HUES64 (cell line): ENCODE measurements around the gene TMEFF1. TPM values are rescaled to one million over a fixed set of nuclear protein-coding genes. Genes with fewer than 3 reads are reported as not detected.

ENCODE experiments used
- H3K27ac ChIP-seq: 2 replicates; pipeline ENCODE4 v1.7.0; 2013; ENCODE audit warnings: low read depth, low read length, inconsistent platforms
- H3K27me3 ChIP-seq: 2 replicates; pipeline ENCODE4 v1.6.1; 2013; ENCODE audit warnings: mild to moderate bottlenecking, low read length; ENCODE audit not compliant: insufficient read depth
- H3K36me3 ChIP-seq: 2 replicates; pipeline ENCODE4 v1.6.1; 2013; ENCODE audit warnings: mild to moderate bottlenecking, low read length; ENCODE audit not compliant: insufficient read depth
- H3K4me1 ChIP-seq: 2 replicates; pipeline ENCODE4 v1.6.1; 2013; ENCODE audit warnings: mild to moderate bottlenecking, low read length, moderate library complexity; ENCODE audit not compliant: insufficient read depth
- H3K4me3 ChIP-seq: 2 replicates; pipeline ENCODE4 v1.5.1; 2013; ENCODE audit warnings: mild to moderate bottlenecking, low read length, moderate library complexity
- H3K9ac ChIP-seq: 2 replicates; pipeline ENCODE4 v1.6.1; 2013; ENCODE audit warnings: mild to moderate bottlenecking, low read depth, low read length
- H3K9me3 ChIP-seq: 2 replicates; pipeline ENCODE4 v1.6.1; 2013; ENCODE audit warnings: low read depth, low read length; ENCODE audit not compliant: insufficient read depth
- WGBS: fragments of 150-250, 120-280 bp; methylation state at CpG from one replicate; pipeline ENCODE4 v1.1.7; 2013; ENCODE audit warnings: missing lambda C conversion rate; 5-methylcytosine and 5-hydroxymethylcytosine counted together
- polyA plus RNA-seq, 2 experiments: library from polyadenylated mRNA; stranded (reverse); fragments of 50-300 nt; gene quantifications; one replicate each; pipeline ENCODE4 v1.2.3, GENCODE V29; 2013

Gene TMEFF1
- 34.6 TPM for polyA plus RNA-seq (2013, experiment 1 of 2)
- polyA plus RNA-seq (2013, experiment 2 of 2), result 39.4 TPM

DNA sequence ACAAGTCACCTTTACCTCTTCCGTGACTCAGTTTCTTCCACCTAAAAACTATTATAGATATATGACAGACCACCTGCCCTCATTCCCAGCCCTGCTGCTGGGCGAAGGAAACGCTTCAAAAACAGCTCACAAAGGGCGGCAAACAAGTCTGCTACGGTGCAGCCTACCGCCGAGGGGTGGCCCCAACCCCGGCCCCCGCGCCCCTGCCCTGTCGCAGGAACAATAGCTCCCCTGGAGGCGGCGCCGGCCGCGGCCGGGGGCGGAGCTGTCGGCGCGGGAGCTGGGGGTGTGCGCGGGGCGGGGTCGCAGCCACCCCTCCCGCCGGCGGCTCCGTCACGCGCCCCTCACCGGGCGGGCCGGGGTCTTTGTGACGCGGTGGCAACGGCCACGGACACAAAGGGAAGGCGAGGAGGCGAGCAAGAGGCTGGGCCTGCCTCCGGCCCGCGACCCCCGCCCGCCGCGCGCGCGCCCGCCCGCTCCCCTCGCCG is at the start of gene TMEFF1:
Gene TMEFF1, plus strand, starts transcription at position 362 of the 488 bp plus-strand sequence. CDS start 396 bp downstream, outside the sequence.
- Histone ChIP-seq H3K27me3 (no peaks in the 10 kb centered on the region), H3K4me1 (peaks cover 23% of the 10 kb centered on the region), H3K9me3 (no peaks in the 10 kb centered on the region), H3K4me3 (peak within 1 kb of the TSS; percentile 67), H3K27ac (peak within 1 kb of the TSS; percentile 71), H3K9ac (peak within 1 kb of the TSS; percentile 93), H3K36me3 (no peaks in the 10 kb centered on the region)
- WGBS, result under 1% methylated on average over 54 of the region's 54 CpGs

DNA sequence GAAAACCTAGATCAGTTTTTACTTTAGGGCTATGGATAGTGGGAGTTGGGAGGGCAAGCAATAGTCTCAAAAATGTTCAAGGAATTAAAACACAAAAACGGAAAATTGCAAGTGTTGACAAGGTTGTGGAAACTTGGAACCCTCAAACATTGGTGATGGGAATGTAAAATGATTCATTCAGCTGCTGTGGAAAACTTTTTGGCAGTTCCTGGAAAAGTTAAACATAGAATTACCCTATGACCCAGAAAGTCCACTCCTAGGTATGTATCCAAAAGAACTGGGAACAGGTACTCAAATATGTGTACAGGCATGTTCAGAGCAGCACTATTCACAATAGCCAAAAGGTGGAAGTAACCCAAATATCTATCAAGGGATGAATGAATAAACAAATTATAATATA is 47.2 kb upstream of the TMEFF1 start:
- Histone ChIP-seq H3K4me1 (peaks cover 24% of the 10 kb centered on the region), H3K9ac (no peak overlapping the region; the same call in 1 of the 2 replicates), H3K4me3 (no peak overlapping the region), H3K27me3 (no peaks in the 10 kb centered on the region), H3K27ac (no peak overlapping the region), H3K9me3 (no peaks in the 10 kb centered on the region), H3K36me3 (peaks cover 3% of the 10 kb centered on the region; the same call in 1 of the 2 replicates)
- WGBS, result 95% methylated on average over 1 of the region's 1 CpG

GRCh38 chr9:100426189-100426529 is 46.8 kb upstream of the TMEFF1 start:
- no peaks in the 10 kb centered on the region for H3K9me3 ChIP-seq
- WGBS, result 60% methylated on average over 7 of the region's 7 CpGs
- H3K36me3 ChIP-seq, result peaks cover 3% of the 10 kb centered on the region; the same call in 1 of the 2 replicates
- H3K27ac ChIP-seq, result peak overlapping the region; percentile 82; the same call in 1 of the 2 replicates
- H3K9ac ChIP-seq, result peak overlapping the region; percentile 85
- H3K27me3 ChIP-seq, result no peaks in the 10 kb centered on the region
- peak overlapping the region; percentile 79 for H3K4me3 ChIP-seq
- peaks cover 24% of the 10 kb centered on the region for H3K4me1 ChIP-seq

GRCh38 chr9:100426530-100427365 is 46.2 kb upstream of the TMEFF1 start, which contains the start of gene MSANTD3:
MSANTD3 (plus strand) TSS chr9:100427143; CDS start chr9:100441939, 14,796 bp downstream.
- Histone ChIP-seq H3K4me3 (peak within 1 kb of the TSS; percentile 91), H3K9ac (peak within 1 kb of the TSS; percentile 93), H3K36me3 (peaks cover 3% of the 10 kb centered on the region; the same call in 1 of the 2 replicates), H3K9me3 (no peaks in the 10 kb centered on the region), H3K4me1 (peaks cover 24% of the 10 kb centered on the region), H3K27ac (peak within 1 kb of the TSS; percentile 83), H3K27me3 (no peaks in the 10 kb centered on the region)
- WGBS, result 1% methylated on average over 80 of the region's 80 CpGs

- Histone ChIP-seq H3K9ac (peak overlapping the region; percentile 93), H3K36me3 (peaks cover 3% of the 10 kb centered on the region; the same call in 1 of the 2 replicates), H3K27me3 (no peaks in the 10 kb centered on the region), H3K4me3 (peak overlapping the region; percentile 91), H3K4me1 (peaks cover 24% of the 10 kb centered on the region), H3K27ac (peak overlapping the region; percentile 83), H3K9me3 (no peaks in the 10 kb centered on the region)
- 6% methylated on average over 65 of the region's 65 CpGs for WGBS
Observed at GRCh38 chr9:100427366-100428263, 45.3 kb upstream of the TMEFF1 start.

- Histone ChIP-seq H3K4me3 (peak overlapping the region; percentile 91; the same call in 1 of the 2 replicates), H3K9me3 (no peaks in the 10 kb centered on the region), H3K27me3 (no peaks in the 10 kb centered on the region), H3K36me3 (peaks cover 3% of the 10 kb centered on the region; the same call in 1 of the 2 replicates), H3K9ac (no peak overlapping the region), H3K27ac (no peak overlapping the region), H3K4me1 (peaks cover 24% of the 10 kb centered on the region)
- WGBS, result 92% methylated on average over 9 of the region's 9 CpGs
Observed at GRCh38 chr9:100428871-100429654, 43.9 kb upstream of the TMEFF1 start.

DNA sequence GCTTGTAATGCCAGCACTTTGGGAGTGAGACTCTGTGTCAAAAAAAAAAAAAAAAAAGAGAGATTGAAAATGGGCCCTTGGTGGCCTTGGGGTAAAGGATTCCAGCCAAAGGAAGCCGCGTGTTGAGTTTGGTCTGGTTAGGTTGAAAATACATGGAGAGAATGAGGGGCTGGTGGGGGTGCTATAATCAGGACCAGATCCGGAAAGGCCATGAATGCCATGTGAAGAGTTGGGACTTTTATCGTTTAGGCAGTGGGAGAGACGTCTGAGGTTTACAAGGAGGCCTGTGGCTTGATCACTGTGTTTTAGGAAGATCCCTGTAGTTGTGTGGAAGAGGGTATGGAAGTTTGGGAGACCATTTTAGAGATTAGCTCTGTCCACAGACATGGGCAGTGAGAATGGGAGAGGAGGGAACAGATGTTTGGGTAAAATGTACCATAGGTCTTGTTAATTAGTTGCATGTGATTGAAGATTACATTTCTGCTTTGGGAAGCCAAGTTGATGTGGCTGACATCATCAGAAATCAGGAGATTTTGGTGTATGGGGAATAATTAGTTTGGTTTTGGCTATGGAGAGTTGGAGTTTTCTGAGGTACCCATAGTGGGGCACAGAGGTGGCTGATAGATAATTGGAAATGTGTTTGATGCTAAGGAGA is 42.5 kb upstream of the TMEFF1 start:
- Histone ChIP-seq H3K4me1 (peaks cover 24% of the 10 kb centered on the region), H3K9me3 (no peaks in the 10 kb centered on the region), H3K36me3 (peaks cover 3% of the 10 kb centered on the region; the same call in 1 of the 2 replicates), H3K9ac (no peak overlapping the region), H3K27me3 (no peaks in the 10 kb centered on the region), H3K4me3 (no peak overlapping the region), H3K27ac (no peak overlapping the region)
- 90% methylated on average over 5 of the region's 5 CpGs for WGBS

DNA sequence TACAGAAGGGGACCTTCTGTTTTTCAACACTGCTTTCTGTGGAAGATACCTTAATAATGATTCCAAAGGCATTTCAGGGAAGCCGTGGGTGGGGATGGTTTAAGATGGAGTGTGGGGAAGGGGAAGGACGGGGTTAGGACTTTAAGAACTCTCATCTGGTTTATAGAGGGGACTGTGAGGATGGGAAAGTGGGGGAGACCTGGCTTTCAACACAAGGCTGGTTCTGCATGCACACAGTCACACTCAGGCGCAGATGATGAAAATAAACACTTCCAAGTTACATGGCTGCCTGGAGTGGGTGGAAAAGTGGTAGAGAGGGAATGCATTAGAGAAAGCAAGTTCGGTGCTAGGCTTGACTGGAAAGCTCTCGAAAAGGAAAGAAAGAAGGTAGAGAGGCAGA is 41.1 kb upstream of the TMEFF1 start:
- 90% methylated on average over 5 of the region's 5 CpGs for WGBS
- Histone ChIP-seq H3K4me3 (no peak overlapping the region), H3K9ac (no peak overlapping the region), H3K4me1 (peaks cover 15% of the 10 kb centered on the region; the same call in 1 of the 2 replicates), H3K9me3 (no peaks in the 10 kb centered on the region), H3K36me3 (peaks cover 3% of the 10 kb centered on the region; the same call in 1 of the 2 replicates), H3K27me3 (no peaks in the 10 kb centered on the region), H3K27ac (no peak overlapping the region)

DNA sequence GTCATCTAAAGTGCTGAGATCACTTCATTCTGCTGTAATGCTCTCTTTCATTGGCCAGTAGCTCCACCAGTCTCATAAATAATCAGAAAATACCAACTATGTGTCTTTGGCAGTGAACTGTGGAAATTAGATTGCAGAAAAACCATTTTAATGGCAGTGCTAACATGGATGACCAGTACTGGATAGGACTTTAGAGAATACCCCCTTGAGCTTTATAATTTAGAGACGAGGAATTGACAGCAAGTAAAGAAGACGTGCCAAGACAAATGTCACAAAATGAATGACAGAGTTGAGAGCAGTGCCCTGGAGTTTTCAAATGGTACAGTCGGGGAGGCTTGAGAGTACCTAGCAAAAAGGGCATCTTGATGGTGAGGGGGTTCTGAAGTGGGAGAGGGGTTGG is 40.2 kb upstream of the TMEFF1 start:
- Histone ChIP-seq H3K36me3 (peaks cover 3% of the 10 kb centered on the region; the same call in 1 of the 2 replicates), H3K27me3 (no peaks in the 10 kb centered on the region), H3K27ac (no peak overlapping the region), H3K4me3 (no peak overlapping the region), H3K9me3 (no peaks in the 10 kb centered on the region), H3K9ac (no peak overlapping the region), H3K4me1 (peaks cover 15% of the 10 kb centered on the region; the same call in 1 of the 2 replicates)
- 91% methylated on average over 3 of the region's 3 CpGs for WGBS

GRCh38 chr9:100436571-100436970 is 36.4 kb upstream of the TMEFF1 start:
- H3K27me3 ChIP-seq, result no peaks in the 10 kb centered on the region
- no peak overlapping the region for H3K4me3 ChIP-seq
- no peak overlapping the region for H3K27ac ChIP-seq
- no peaks in the 10 kb centered on the region for H3K9me3 ChIP-seq
- H3K9ac ChIP-seq, result no peak overlapping the region
- 92% methylated on average over 6 of the region's 7 CpGs for WGBS
- no peaks in the 10 kb centered on the region for H3K4me1 ChIP-seq
- no peaks in the 10 kb centered on the region for H3K36me3 ChIP-seq
